A204.1 (cell line): ENCODE data around the gene VEZT.
A peak's percentile ranks its signal among the peaks of the same experiment; 100 is the strongest.

ENCODE experiments used
- FAIRE-seq: peaks from 2 replicates; lab custom pipeline; 2012; peaks lifted over from hg19 to GRCh38; lab: Jason Lieb, UNC

The VEZT gene

DNA sequence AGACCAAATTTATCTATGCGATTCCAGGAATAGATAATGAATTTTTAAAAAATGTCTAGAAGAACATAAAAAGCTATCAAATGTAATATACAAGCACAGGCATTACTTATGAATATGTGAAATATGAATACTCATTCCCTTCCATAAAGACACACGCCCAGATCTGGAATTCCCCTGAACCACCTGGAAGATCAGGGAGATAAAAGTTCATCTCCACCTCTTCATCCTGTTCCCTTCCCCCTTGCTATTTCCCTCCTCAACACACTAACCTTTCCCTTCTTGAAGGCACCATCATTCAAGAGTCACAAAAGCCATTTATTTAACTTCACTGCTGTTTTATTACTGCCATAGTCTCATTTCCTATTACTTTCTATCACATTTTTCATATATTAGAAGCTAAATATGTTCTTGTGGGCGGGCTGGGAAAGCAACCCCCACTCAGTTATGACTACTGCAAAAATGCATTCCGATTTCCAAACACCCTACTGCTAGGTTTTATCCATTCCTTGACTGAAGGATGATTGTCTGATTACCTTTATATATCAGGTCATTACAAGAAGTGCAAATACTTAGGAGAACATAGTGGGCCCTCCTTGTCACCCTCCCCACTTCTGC lies 16.4 kb upstream of the VEZT start:
- no peak for FAIRE-seq

GRCh38 chr12:95202691-95203486 lies 14.7 kb upstream of the VEZT start:
- FAIRE-seq, result no peak

DNA sequence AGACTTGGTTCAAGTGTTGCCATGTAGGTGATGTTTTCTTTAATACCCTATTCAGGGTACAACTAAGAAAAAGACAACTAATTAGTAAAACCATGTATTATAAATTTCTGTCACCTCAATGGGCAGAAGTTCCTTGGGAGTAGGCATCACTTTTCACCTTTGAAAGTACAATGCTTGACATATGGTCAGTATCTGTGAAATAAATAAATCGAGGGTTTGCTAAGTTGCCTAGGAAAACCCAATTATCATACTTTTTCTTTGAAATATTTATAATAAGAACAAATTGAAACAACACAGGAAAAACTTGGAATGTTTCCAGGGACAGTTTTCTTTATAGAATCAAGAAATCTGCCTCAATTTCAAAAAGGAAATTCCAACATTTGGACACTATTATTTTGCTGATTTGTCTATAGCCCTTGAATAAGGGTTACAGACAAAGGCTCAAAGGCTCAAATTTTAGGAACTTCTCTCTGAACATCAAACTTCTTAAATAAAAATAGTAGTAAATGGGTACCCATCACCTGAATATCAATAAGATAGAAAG lies 14.0 kb upstream of the VEZT start:
- no peak for FAIRE-seq

DNA sequence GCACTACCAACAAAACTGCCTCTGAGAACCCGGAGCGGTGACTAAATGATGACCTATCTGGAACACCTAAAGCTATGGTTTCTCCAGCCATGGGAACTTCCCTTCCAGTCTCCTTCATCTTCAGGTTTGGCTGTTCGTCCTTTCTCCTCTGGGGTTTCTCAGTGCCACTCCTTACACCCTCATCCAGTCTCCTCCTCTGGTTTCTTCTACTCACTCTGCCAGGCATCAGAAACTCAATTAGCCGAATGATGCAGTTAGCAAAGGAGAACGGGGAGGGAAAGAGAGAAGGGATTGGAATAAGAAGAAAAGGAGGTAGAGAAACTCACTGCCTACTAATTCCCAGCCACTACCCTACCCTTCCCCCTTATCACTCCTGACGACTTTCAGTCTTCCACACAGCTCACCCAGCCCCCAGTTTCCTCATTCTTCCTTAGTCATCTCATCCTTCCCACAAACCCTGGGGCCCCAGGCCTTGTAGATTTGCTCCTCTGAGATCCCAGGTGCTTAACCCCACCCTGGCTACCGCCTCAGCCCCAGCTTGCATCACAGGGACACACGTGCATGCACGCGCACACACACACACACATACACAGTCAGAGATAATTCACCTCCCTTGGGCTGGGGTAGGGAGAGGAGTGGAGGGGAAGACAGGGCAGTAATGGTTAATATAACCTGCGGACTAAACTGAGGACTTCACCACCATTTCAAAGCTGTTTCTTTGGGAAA lies 13.3 kb upstream of the VEZT start:
- no peak for FAIRE-seq

DNA sequence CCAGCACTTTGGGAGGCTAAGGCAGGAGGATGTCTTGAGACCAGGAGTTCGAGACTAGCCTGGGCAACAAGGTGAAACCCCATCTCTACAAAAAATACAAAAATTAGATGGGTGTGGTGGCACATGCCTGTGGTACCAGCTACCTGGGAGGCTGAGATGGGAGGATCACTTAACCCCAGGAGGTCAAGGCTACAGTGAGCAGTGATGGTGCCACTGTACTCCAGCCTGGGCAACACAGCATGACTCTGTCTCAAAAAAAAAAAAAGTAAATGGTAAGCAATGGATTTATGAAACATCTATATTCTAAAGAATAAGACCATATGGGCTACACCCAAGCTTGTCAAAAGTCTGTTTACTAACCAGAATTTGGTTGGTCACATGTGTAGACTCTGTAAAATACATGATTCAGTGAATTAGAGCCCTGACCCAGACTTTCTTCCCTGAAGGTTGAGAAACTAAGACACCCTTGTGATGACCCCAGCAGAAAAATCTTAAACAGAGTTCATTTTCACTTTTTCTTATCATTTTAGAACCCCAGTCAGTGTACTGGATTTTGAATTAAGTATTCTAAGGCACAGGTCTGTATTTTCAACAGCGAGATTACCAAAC lies 12.5 kb upstream of the VEZT start:
- no peak for FAIRE-seq

DNA sequence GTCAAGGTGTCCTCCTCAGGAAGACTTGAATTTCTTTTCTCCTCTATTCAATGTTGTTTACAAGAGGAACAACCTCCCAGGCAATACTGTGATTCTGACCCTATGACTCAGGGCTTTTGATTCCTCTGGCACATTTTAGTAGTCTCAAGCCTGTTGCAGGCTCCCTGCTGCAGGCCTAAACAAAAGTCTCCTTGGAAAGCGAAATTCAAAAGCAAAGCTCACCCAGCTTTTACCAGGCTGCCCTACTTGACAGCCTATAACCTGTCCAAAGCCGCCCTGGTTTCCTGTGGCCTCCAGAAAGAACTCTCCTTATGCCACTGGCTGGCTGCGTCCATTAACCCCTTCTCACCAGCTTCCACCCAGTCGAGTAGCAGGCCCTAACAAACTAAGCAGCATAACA lies 11.9 kb upstream of the VEZT start:
- FAIRE-seq, result no peak

- FAIRE-seq, result no peak
Measured at GRCh38 chr12:95206916-95207315, 10.7 kb upstream of the VEZT start.

- no peak for FAIRE-seq
Measured at GRCh38 chr12:95207407-95207806, 10.2 kb upstream of the VEZT start.

GRCh38 chr12:95208678-95209077 lies 8.9 kb upstream of the VEZT start:
- no peak for FAIRE-seq

- no peak for FAIRE-seq
Measured at GRCh38 chr12:95212586-95212985, 5.0 kb upstream of the VEZT start.

DNA sequence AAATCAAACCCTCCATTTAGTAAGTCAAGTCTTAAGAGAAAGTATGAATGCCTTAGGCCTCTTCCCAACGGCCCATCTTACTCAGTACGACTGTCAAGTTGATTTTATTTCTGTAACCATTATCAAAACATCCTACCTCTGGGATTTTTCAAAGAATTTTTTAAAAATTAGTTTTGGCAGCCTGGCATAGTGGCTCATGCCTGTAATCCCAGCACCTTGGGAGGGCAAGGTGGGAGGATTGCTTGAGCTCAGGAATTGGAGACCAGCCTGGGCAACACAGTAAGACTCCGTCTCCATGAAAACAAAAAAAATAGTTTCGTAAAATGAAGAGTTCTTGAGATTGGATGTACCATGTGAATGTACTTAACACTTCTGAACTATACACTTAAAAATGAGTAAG lies 4.5 kb upstream of the VEZT start:
- FAIRE-seq, result no peak

GRCh38 chr12:95213928-95214327 lies 3.7 kb upstream of the VEZT start:
- no peak for FAIRE-seq

DNA sequence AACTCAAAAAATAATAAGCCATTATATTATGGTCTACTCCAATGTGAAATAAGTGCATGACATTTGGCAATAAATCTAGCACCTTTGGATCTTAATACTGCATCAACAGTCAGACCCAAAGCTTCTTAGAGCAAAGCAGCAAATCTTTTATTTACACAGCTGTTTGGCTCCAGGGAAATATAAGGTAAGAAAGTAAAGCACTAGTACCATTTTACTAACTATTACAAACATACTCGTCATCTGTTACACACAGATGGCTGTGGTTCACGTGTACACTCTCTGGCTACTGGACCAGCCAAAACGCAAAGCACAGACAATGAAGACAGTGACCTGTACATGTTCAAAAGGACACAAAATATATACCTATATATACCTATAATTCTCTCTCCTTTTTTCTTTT lies 3.1 kb upstream of the VEZT start:
- no peak for FAIRE-seq

DNA sequence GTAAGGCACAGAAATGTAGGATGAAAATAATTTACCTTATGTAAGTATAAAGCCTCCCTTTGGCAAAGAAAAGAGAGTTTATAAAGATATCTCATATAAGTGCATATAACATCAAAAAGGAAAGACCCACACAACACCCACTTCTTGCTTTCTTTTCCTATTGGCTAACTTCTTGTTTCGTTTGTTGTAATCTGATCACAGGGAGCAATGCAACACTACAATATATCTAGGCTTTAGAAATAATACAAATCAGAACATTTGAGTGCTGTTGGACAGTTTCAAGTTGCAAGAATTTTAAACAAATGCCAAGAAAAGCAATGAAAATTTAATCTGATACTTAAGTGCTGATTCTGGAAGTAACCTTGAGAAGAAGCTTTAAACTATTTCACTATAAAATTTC lies 1.7 kb upstream of the VEZT start:
- FAIRE-seq, result peak; percentile 32

- FAIRE-seq, result no peak
Measured at GRCh38 chr12:95216711-95217376, 763 bp upstream of the VEZT start.

DNA sequence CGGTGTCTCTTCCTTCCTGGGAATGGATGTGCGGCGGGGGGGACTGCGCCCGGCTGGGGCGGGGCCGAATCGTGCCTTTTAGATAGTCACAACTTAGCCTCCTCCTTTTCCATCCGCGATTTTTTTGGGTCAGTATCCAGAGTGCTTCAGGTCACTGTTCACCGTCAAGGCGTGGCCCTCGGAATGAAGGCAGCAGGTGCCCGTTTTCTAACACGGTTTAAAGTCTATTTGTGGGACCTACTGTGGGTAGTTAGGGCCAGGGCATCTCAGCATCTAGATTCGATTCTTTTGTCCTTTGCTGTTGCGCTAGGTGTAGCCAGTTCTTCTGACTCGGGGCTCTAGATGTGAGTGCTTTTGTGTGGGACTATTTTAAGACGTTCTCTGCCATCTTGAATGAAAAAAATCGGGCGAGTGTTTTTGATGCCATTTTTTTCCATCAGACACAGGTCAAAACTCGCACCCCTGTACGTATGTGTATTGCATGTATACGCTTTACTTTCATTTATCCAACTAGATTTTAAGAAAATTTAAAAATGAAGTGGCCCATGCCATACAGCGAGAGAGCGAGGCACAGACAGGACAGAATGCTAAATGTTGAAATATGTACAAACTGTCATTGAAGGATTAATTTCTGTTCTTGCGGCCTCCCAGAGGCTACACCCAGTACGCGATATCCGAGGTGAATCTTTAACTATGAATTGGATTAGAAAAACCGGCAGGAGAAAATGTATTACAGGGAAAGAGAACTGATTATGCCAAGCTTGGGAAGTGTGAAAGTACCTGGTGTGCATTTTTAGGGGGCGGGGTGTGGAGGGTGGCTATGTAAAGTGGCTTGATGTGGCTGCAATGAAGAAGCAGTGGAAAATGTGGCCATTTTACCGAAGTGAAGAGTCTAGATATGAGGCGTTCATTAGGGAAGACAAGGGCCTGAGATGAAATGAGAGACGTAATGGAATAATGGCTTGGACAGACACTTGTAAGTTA lies 835 bp downstream of the VEZT start:
- no peak for FAIRE-seq

DNA sequence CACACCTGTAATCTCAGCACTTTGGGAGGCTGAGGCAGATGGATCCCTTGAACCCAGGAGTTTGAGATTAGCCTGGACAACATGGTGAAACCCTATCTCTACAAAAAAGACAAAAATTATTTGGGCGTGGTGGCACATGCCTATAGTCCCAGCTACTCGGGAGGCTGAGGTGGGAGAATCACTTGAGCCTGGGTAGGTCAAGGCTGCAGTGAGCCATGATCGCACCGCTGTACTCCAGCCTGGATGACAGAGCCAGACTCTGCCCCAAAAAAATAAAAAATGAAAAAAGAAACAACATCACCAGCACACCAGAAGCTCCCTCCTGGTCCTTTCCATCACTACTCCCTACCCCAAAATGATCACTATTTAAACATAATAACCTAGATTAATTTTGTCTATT lies 2.6 kb downstream of the VEZT start:
- no peak for FAIRE-seq

DNA sequence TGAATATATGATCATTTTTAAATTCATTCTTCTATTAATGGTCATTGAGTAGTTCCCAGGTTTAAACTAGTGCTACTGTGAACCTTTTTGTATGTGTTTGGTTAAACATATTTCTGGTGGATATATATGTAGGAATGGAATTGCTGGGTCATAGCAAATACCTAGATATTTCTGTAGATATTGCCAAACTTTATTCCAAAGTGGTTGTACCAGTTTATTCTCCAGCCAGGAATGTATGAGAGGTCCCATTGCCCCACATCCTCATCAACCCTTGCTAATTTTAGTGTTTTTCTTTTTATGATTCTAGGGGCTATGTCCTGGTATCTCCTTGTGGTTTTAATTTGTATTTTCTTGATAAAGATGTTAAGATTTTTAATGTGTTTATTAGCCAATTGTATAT lies 3.1 kb downstream of the VEZT start:
- no peak for FAIRE-seq

GRCh38 chr12:95224202-95225170 lies 6.9 kb downstream of the VEZT start:
- FAIRE-seq, result no peak
